Measurements from ENCODE around the gene ADAM12. TPM values are rescaled to one million over a fixed set of nuclear protein-coding genes. Genes with fewer than 3 reads are reported as not detected.

The ADAM12 gene
- polyA plus RNA-seq, 3 donors, result 0.05 TPM; not detected in 2

GRCh38 chr10:126400641-126401040 lies 12.4 kb upstream of the ADAM12 start:
- no peaks in the 10 kb centered on the region for H3K4me1 ChIP-seq (ENCODE audit: control insufficient read depth in 1 of 2, insufficient read depth in 2 of 2, low read length in 2 of 2)
- no peak overlapping the region for H2AFZ ChIP-seq (ENCODE audit: insufficient read depth, low read depth, low read length, poor library complexity, severe bottlenecking)
- peaks cover 0 to 9% (median 2%) of the 10 kb centered on the region in 7 donors for H3K9me3 Mint-ChIP-seq
- H3K79me2 ChIP-seq (ENCODE audit: insufficient read depth, low read length), result no peaks in the 10 kb centered on the region
- WGBS (ENCODE audit: insufficient coverage), result no CpG with 5 or more reads among the region's 4 CpGs
- no peak overlapping the region for H3K4me2 ChIP-seq (replicated peaks; ENCODE audit: extremely low read depth, low read length, poor library complexity, severe bottlenecking)
- no peak overlapping the region for H3K4me3 Mint-ChIP-seq
- no peaks in the 10 kb centered on the region for H3K36me3 ChIP-seq (replicated peaks in 1 of 2; ENCODE audit: control insufficient read depth in 1 of 2, insufficient read depth in 2 of 2, low read length in 2 of 2)
- no peaks in the 10 kb centered on the region for H3K27me3 ChIP-seq (ENCODE audit: control insufficient read depth in 2 of 2, insufficient read depth in 2 of 2, low read length in 2 of 2)
- no peak overlapping the region for H3K27ac ChIP-seq (ENCODE audit: low read depth in 1 of 2, low read length in 2 of 2)
- H3K36me3 Mint-ChIP-seq, result no peaks in the 10 kb centered on the region
- H3K9me3 ChIP-seq (replicated peaks in 1 of 2; ENCODE audit: control insufficient read depth in 1 of 2, insufficient read depth in 1 of 2, low read length in 2 of 2), result no peaks in the 10 kb centered on the region
- peaks cover 2 to 6% (median 3%) of the 10 kb centered on the region in 3 donors for H3K27me3 Mint-ChIP-seq (ENCODE audit: low read depth in 3 of 3)
- TF ChIP-seq, protein P1, sequence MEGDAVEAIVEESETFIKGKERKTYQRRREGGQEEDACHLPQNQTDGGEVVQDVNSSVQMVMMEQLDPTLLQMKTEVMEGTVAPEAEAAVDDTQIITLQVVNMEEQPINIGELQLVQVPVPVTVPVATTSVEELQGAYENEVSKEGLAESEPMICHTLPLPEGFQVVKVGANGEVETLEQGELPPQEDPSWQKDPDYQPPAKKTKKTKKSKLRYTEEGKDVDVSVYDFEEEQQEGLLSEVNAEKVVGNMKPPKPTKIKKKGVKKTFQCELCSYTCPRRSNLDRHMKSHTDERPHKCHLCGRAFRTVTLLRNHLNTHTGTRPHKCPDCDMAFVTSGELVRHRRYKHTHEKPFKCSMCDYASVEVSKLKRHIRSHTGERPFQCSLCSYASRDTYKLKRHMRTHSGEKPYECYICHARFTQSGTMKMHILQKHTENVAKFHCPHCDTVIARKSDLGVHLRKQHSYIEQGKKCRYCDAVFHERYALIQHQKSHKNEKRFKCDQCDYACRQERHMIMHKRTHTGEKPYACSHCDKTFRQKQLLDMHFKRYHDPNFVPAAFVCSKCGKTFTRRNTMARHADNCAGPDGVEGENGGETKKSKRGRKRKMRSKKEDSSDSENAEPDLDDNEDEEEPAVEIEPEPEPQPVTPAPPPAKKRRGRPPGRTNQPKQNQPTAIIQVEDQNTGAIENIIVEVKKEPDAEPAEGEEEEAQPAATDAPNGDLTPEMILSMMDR (IDR thresholded peaks at IDR 0.05), result no peak
- H3K27ac Mint-ChIP-seq, result no peak overlapping the region
- DNase-seq, result no peak
- no peaks in the 10 kb centered on the region for H3K4me1 Mint-ChIP-seq
- H3K4me3 ChIP-seq (replicated peaks in 1 of 3; ENCODE audit: low read depth in 2 of 3, low read length in 3 of 3), result no peak overlapping the region
- H3K9ac ChIP-seq (ENCODE audit: insufficient read depth, low read length, poor library complexity, severe bottlenecking), result no peak overlapping the region
- no peaks in the 10 kb centered on the region for H4K20me1 ChIP-seq (ENCODE audit: insufficient read depth, low read length)
- intact Hi-C loops (cut with micrococcal nuclease), result no loop called here

DNA sequence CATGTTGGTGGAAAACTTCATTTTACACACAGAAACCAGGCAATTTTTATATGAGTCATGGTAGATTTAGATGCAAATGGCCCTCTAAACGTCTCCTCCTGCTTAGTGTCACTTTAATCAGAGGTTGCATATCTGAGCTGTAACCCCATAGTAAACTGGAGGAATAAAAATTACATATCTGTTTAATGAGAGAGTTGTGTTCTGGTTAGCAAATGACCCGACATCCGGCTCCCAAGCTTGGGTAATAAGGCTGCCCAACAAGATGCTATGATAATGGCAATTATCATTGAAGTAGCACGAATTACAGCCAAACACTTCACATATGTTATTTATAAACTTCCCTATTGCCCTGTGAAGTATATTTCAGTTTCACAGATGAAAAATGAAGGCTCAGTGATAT lies 10.6 kb upstream of the ADAM12 start:
- Mint-ChIP-seq H3K36me3 (no peaks in the 10 kb centered on the region), H3K27me3 (ENCODE audit: low read depth in 3 of 3) (peaks cover 3 to 4% (median 4%) of the 10 kb centered on the region in 3 donors), H3K9me3 (peaks cover 0 to 7% (median 3%) of the 10 kb centered on the region in 7 donors), H3K4me3 (no peak overlapping the region), H3K4me1 (no peaks in the 10 kb centered on the region), H3K27ac (no peak overlapping the region)
- Histone ChIP-seq H3K79me2 (ENCODE audit: insufficient read depth, low read length) (no peaks in the 10 kb centered on the region), H3K9ac (ENCODE audit: insufficient read depth, low read length, poor library complexity, severe bottlenecking) (no peak overlapping the region), H3K4me3 (replicated peaks in 1 of 3; ENCODE audit: low read depth in 2 of 3, low read length in 3 of 3) (no peak overlapping the region), H2AFZ (ENCODE audit: insufficient read depth, low read depth, low read length, poor library complexity, severe bottlenecking) (no peak overlapping the region), H3K4me1 (ENCODE audit: control insufficient read depth in 1 of 2, insufficient read depth in 2 of 2, low read length in 2 of 2) (no peaks in the 10 kb centered on the region), H3K27ac (ENCODE audit: low read depth in 1 of 2, low read length in 2 of 2) (no peak overlapping the region), H3K4me2 (replicated peaks; ENCODE audit: extremely low read depth, low read length, poor library complexity, severe bottlenecking) (no peak overlapping the region), H3K27me3 (ENCODE audit: control insufficient read depth in 2 of 2, insufficient read depth in 2 of 2, low read length in 2 of 2) (no peaks in the 10 kb centered on the region), H4K20me1 (ENCODE audit: insufficient read depth, low read length) (no peaks in the 10 kb centered on the region), H3K9me3 (replicated peaks in 1 of 2; ENCODE audit: control insufficient read depth in 1 of 2, insufficient read depth in 1 of 2, low read length in 2 of 2) (no peaks in the 10 kb centered on the region), H3K36me3 (replicated peaks in 1 of 2; ENCODE audit: control insufficient read depth in 1 of 2, insufficient read depth in 2 of 2, low read length in 2 of 2) (no peaks in the 10 kb centered on the region)
- intact Hi-C loops (cut with micrococcal nuclease), result no loop called here
- TF ChIP-seq, protein P1 (IDR thresholded peaks at IDR 0.05), result no peak
- DNase-seq, result no peak
- no CpG with 5 or more reads among the region's 4 CpGs for WGBS (ENCODE audit: insufficient coverage)
